ENCODE results near the gene USP48.

- TF ChIP-seq POLR2A (IDR thresholded peaks at IDR 0.05) (no peak), CTCF (IDR thresholded peaks at IDR 0.05 in 4 of 5, conservative IDR thresholded peaks at IDR 0.05 in 1 of 5) (no peak)
Measured at GRCh38 chr1:21664806-21665588, 118.0 kb downstream of the USP48 start.

Data from gastrocnemius medialis (tissue), 4 donors.